ENCODE measurements around the gene KCNA1. TPM values are rescaled to one million over a fixed set of nuclear protein-coding genes. Genes with fewer than 3 reads are reported as not detected.

KCNA1 gene
- total and polyA plus RNA-seq, 2 of the 4 experiments (the other 2 are of a cell fraction), result not detected

GRCh38 chr12:4865246-4865645 lies 44.5 kb upstream of the KCNA1 start:
- ATAC-seq (ENCODE audit: low read depth) (no peak), DNase-seq (no peak)
- Histone ChIP-seq H3K4me2 (ENCODE audit: low read depth, low read length) (no peak overlapping the region), H2BK20ac (ENCODE audit: low read depth, low read length) (no peak overlapping the region), H3K27ac (ENCODE audit: insufficient read depth, low read length) (no peak overlapping the region), H3K79me1 (ENCODE audit: low read depth in 1 of 2, low read length in 2 of 2) (no peaks in the 10 kb centered on the region), H4K91ac (ENCODE audit: insufficient read depth, low read depth, low read length) (no peak overlapping the region), H3K36me3 (ENCODE audit: control insufficient read depth, insufficient read depth, low read length) (no peaks in the 10 kb centered on the region), H2BK5ac (ENCODE audit: low read depth, low read length, poor library complexity, severe bottlenecking) (no peak overlapping the region), H3K56ac (ENCODE audit: extremely low read depth, insufficient read depth, low read length) (no peak overlapping the region), H3K9me1 (ENCODE audit: insufficient read depth, low read length) (no peaks in the 10 kb centered on the region), H2AK9ac (replicated peaks; ENCODE audit: low read depth, low read length, poor library complexity) (no peak overlapping the region), H2BK15ac (ENCODE audit: low read depth, low read length) (no peak overlapping the region), H2AFZ (replicated peaks; ENCODE audit: low read length, poor library complexity) (no peak overlapping the region), H2AK5ac (ENCODE audit: low read depth, low read length) (no peak overlapping the region), H3K14ac (replicated peaks; ENCODE audit: low read depth, low read length) (no peak overlapping the region), H3K18ac (ENCODE audit: low read depth, low read length) (no peak overlapping the region), H3K4ac (ENCODE audit: low read depth, low read length) (no peak overlapping the region), H3K27me3 (ENCODE audit: control insufficient read depth, insufficient read depth, low read length) (peaks cover 13% of the 10 kb centered on the region), H4K5ac (ENCODE audit: low read depth, low read length) (no peak overlapping the region), H4K20me1 (ENCODE audit: insufficient read depth, low read length) (no peaks in the 10 kb centered on the region; the same call in 1 of the 2 replicates), H2BK120ac (ENCODE audit: low read depth, low read length) (no peak overlapping the region), H3K9ac (ENCODE audit: low read depth, low read length) (no peak overlapping the region), H4K8ac (ENCODE audit: low read depth in 2 of 2, low read length in 2 of 2) (no peak overlapping the region), H3K4me3 (ENCODE audit: insufficient read depth, low read depth, low read length) (no peak overlapping the region), H3K9me3 (ENCODE audit: control insufficient read depth, insufficient read depth, low read length) (no peaks in the 10 kb centered on the region), H3K4me1 (ENCODE audit: control insufficient read depth, insufficient read depth, low read length) (no peaks in the 10 kb centered on the region), H3K23ac (ENCODE audit: low read depth, low read length) (no peak overlapping the region)
- in situ Hi-C loops (cut with MboI; ENCODE audit: low sequenced_read_pairs), result no loop called here
- dilution Hi-C loops (cut with HindIII; ENCODE audit: low sequenced_read_pairs, unreplicated experiment), result no loop called here
- intact Hi-C loops (cut with micrococcal nuclease), result no loop called here
- POLR2A ChIA-PET (ENCODE audit: unreplicated experiment), result no interaction called here
- CTCF ChIA-PET, result interaction anchor here (0.6 kb wide), 1 partner anchor 465 kb away, joined by 5 read pairs; no protein-coding TSS in a partner anchor
- BruUV-seq (replicated peaks), result no TSS peak
- no peak for TF ChIP-seq FOS (IDR thresholded peaks at IDR 0.05; ENCODE audit: low read depth, low read length)
- no peak for TF ChIP-seq ELK1 (IDR thresholded peaks at IDR 0.05; ENCODE audit: borderline replicate concordance, low read depth, low read length)
- no peak for TF ChIP-seq CHD1 (IDR thresholded peaks at IDR 0.05; ENCODE audit: low read depth, low read length)
- no peak for TF ChIP-seq POLR2A (IDR thresholded peaks at IDR 0.05; ENCODE audit: low read depth, low read length)
- TF ChIP-seq CEBPB (IDR thresholded peaks at IDR 0.05; ENCODE audit: low read depth, low read length), result no peak
- no peak for TF ChIP-seq RAD21 (IDR thresholded peaks at IDR 0.05; ENCODE audit: low read length)
- no peak for TF ChIP-seq MAFK (IDR thresholded peaks at IDR 0.05; ENCODE audit: low read depth, low read length)
- 19% methylated on average over 3 of the region's 5 CpGs; no CpG with 5 or more reads in 1 of the 2 experiments for WGBS, 2 experiments (ENCODE audit: extremely low coverage in 2 of 2, insufficient read length in 1 of 2)

Data from IMR-90 (cell line).